Measurements from ENCODE around the gene TRPM3.

The TRPM3 gene

DNA sequence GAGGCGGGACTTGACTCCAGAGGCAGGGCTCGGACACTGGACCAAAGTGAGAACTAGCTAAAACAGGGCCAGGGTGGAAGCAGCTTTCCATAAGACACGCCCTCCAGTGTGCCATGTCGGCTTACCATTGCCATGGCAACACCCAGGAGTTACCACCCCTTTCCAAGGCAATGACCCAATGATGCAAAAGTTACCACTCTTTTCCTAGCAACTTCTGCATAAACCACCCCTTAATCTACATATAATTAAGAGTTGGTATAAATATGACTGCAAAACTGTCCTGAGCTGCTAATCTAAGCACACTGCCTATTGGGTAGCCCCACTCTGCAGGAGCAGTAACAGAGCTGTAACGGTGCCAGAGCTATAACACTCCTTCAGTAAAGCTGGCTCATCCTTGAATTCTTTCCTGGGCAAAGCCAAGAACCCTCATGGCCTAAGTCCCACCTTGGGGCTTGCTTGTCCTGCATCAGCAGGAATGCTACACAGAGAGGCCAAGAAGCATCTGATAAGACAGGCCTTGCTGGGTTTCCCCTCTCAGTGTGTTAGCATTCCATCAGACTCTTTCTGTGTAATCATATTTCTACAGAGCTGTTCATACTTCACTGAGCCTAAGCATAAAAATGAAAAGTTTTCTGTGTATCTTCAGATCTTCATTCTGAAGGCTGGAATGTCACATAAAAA, 444.2 kb downstream of the TRPM3 start:
- TF ChIP-seq, protein P1, sequence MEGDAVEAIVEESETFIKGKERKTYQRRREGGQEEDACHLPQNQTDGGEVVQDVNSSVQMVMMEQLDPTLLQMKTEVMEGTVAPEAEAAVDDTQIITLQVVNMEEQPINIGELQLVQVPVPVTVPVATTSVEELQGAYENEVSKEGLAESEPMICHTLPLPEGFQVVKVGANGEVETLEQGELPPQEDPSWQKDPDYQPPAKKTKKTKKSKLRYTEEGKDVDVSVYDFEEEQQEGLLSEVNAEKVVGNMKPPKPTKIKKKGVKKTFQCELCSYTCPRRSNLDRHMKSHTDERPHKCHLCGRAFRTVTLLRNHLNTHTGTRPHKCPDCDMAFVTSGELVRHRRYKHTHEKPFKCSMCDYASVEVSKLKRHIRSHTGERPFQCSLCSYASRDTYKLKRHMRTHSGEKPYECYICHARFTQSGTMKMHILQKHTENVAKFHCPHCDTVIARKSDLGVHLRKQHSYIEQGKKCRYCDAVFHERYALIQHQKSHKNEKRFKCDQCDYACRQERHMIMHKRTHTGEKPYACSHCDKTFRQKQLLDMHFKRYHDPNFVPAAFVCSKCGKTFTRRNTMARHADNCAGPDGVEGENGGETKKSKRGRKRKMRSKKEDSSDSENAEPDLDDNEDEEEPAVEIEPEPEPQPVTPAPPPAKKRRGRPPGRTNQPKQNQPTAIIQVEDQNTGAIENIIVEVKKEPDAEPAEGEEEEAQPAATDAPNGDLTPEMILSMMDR (IDR thresholded peaks at IDR 0.05; ENCODE audit: control extremely low read depth, extremely low read depth, low read depth, missing control alignments), result no peak
- ChIA-PET CTCF (interaction anchor here (0.8 kb wide), 1 partner anchor 11 kb away, joined by 3 read pairs; no protein-coding TSS in a partner anchor), POLR2A (no interaction called here)
- DNase-seq (ENCODE audit: extremely low spot score), result no peak

DNA sequence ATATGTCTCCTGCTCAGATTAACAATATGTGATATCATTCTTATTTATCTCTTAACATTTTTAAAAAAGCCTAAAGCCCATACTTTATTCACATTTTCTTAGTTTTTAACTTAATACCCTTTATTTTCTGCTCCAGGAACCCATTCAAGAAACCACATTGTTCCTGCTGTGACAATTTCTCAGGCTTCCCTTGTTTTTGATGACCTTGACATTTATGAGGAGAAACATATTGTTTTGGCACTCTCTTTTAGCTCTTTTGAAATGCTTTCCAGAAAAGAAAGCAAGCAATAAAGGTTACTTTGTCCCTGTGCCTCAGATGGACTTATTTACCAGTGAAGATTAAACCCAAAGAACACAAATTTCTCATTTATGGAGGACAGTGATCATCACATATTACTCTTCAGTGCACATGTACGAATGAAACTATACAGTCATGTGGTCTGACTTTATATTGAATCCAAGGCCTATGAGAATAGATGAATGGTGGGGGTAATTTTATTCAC, 445.5 kb downstream of the TRPM3 start:
- CTCF ChIA-PET, result no interaction called here

DNA sequence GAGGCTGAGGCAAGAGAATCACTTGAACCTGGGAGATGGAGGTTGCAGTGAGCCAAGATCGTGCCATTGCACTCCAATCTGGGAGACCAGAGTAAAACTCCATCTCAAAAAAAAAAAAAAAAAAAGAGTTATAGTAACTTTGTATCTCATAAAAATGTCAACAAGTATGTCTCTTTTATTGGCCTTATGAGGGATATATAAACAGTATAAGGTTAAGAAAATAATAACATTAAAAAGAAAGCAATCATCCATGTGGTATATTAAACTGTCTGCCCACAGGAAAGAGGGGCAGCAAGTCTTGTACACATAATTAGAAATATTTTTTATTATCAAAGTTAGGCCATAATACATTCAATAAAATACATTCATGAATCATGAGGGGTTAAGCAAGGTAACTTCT, 447.6 kb downstream of the TRPM3 start:
- TF ChIP-seq, protein P1 (IDR thresholded peaks at IDR 0.05; ENCODE audit: control extremely low read depth, extremely low read depth, low read depth, missing control alignments), result no peak
- no peak for DNase-seq (ENCODE audit: extremely low spot score)
- POLR2A ChIA-PET, result no interaction called here
- CTCF ChIA-PET, result interaction anchor here (0.7 kb wide), 1 partner anchor 9 kb away, joined by 4 read pairs; no protein-coding TSS in a partner anchor

More for the DNA sequence above, 445.5 kb downstream of the TRPM3 start:
- DNase-seq (ENCODE audit: extremely low spot score), result no peak
- TF ChIP-seq, protein P1 (IDR thresholded peaks at IDR 0.05; ENCODE audit: control extremely low read depth, extremely low read depth, low read depth, missing control alignments), result no peak
- POLR2A ChIA-PET, result no interaction called here

DNA sequence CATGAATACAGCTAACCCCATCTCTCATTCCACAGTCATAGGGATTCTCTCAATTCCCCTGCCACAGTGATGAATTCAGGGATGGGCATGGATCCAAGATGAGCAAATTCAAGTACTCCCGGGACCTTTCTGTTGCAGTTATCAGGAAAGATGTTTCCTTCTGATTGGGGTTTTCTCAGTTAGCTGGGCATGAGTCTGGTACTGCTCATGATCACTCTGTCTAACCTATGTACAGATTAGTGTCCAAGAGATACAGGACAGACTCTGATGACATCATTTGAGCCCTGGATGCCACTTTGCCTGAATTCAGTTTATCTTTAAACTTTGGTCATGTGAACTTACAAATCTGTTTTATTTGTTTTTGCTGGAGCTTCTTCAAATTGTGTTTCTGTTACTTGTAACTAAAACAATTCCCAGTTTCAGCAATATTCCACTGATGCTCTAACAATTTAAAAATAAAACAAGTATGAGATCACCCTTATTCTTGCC, 449.2 kb downstream of the TRPM3 start:
- TF ChIP-seq, protein P1 (IDR thresholded peaks at IDR 0.05; ENCODE audit: control extremely low read depth, extremely low read depth, low read depth, missing control alignments), result no peak
- DNase-seq (ENCODE audit: extremely low spot score), result no peak
- POLR2A ChIA-PET, result no interaction called here
- CTCF ChIA-PET, result no interaction called here

DNA sequence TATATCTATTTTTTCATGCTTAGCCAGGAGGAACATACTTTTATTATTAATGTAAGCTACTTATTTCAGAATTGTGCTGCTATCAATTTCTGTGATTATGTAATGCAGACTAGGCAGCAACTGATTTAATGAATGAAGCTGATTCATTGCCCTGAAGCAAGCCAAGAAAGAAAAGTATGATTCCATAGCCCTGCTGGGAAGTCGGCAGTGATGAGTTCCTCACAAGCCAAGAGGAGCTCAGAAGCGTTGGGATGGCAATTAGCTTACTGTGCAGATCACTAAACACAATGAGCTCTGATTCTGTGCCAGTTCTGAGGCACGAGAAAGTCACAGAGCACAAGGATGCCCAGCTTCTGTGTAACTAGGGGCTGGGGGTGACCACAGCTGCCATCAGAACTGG, 452.7 kb downstream of the TRPM3 start:
- ChIA-PET POLR2A (no interaction called here), CTCF (interaction anchor here (1.0 to 1.2 kb wide), 2 partner anchors 28 to 36 kb away, joined by 3 read pairs; no protein-coding TSS in a partner anchor)
- TF ChIP-seq, protein P1 (IDR thresholded peaks at IDR 0.05; ENCODE audit: control extremely low read depth, extremely low read depth, low read depth, missing control alignments), result no peak
- DNase-seq (ENCODE audit: extremely low spot score), result no peak

DNA sequence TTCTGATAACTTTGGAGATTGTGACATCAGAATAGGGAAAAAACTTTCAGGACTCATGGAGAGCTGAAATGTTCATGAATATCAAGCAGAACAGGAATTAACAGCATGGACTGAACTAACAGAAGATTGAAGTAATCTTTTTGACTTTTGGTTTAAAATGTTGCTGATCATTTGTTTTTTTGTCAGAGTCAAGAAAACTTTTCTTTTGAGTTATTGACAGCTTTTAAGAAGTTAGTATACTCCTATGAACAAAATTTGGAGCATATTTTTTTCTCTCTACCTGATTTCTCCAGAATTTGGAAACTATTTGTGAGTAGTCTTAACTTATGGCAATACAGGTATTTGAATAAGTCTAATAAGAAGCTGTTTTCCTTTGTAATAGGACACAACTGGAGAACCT, 462.7 kb downstream of the TRPM3 start:
- ChIA-PET POLR2A (no interaction called here), CTCF (interaction anchor here (1.2 kb wide), 1 partner anchor 20 kb away, joined by 3 read pairs; no protein-coding TSS in a partner anchor)
- DNase-seq (ENCODE audit: extremely low spot score), result no peak
- TF ChIP-seq, protein P1 (IDR thresholded peaks at IDR 0.05; ENCODE audit: control extremely low read depth, extremely low read depth, low read depth, missing control alignments), result no peak
